CD4-positive, alpha-beta T cell (primary cell): ENCODE results near the gene PRDM16. TPM values are rescaled to one million over a fixed set of nuclear protein-coding genes. Genes with fewer than 3 reads are reported as not detected.

ENCODE experiments used
- ATAC-seq: fragments of 200-7000 bp; cut with Tn5 transposase; one replicate; pipeline ENCODE4 v1.10.0; 2022; ENCODE audit warnings: mild to moderate bottlenecking; ENCODE audit not compliant: poor library complexity
- CTCF ChIA-PET: fragments of 350-600 bp; sonication (Branson Sonifier 250); formaldehyde crosslinking; loops from one replicate; lab custom pipeline; 2021; ENCODE audit warnings: antibody characterized with exemption, inconsistent platforms; lab: Charles Lee
- POLR2A ChIA-PET: fragments of 350-600 bp; sonication (Branson Sonifier 250); formaldehyde crosslinking; loops from one replicate; lab custom pipeline; 2021; ENCODE audit warnings: antibody characterized with exemption, inconsistent platforms; lab: Charles Lee
- DNase-seq, 14 experiments: peaks; one replicate each; pipeline ENCODE4 v3.0.0-alpha.2; 2013 to 2020; ENCODE audit warnings: mixed read lengths in 2 of 14
- H3K27ac ChIP-seq, 2 donors: one replicate each; pipeline versions ENCODE4 v1.5.1 to v1.7.0; 2013; ENCODE audit warnings: low read length in 2 of 2, low read depth in 1 of 2, mild to moderate bottlenecking in 1 of 2
- H3K27me3 ChIP-seq, 2 experiments: 1 replicate in 1 of 2; 2 replicates in 1 of 2; pipeline versions ENCODE4 v1.6.1 to v1.7.0; 2013; ENCODE audit warnings: low read length in 2 of 2, control low read depth in 1 of 2, mild to moderate bottlenecking in 1 of 2, moderate library complexity in 1 of 2; ENCODE audit not compliant: insufficient read depth in 2 of 2, control insufficient read depth in 1 of 2
- H3K36me3 ChIP-seq: one replicate; pipeline ENCODE4 v1.6.1; 2013; ENCODE audit warnings: low read length, control low read depth; ENCODE audit not compliant: insufficient read depth
- H3K4me1 ChIP-seq: one replicate; pipeline ENCODE4 v1.6.1; 2013; ENCODE audit warnings: low read length, control low read depth; ENCODE audit not compliant: insufficient read depth
- H3K4me3 ChIP-seq: one replicate; pipeline ENCODE4 v1.5.1; 2013; ENCODE audit warnings: mild to moderate bottlenecking, low read length, moderate library complexity
- H3K9me3 ChIP-seq, 2 experiments: 1 replicate in 1 of 2; 2 replicates in 1 of 2; pipeline versions ENCODE4 v1.6.1 to v1.7.0; 2013; ENCODE audit warnings: low read length in 2 of 2, mild to moderate bottlenecking in 2 of 2, control low read depth in 1 of 2, moderate library complexity in 1 of 2; ENCODE audit not compliant: control insufficient read depth in 1 of 2, insufficient read depth in 1 of 2
- H3K27ac Mint-ChIP-seq: one replicate; pipeline ENCODE4 v1.8.0; 2020; ENCODE audit warnings: mixed read lengths
- H3K27me3 Mint-ChIP-seq: one replicate; pipeline ENCODE4 v1.8.0; 2021; ENCODE audit warnings: mixed read lengths
- H3K36me3 Mint-ChIP-seq: one replicate; pipeline ENCODE4 v1.8.0; 2021; ENCODE audit warnings: low read depth, mixed read lengths
- H3K4me1 Mint-ChIP-seq: one replicate; pipeline ENCODE4 v1.8.0; 2021; ENCODE audit warnings: low read depth, mixed read lengths
- H3K4me3 Mint-ChIP-seq: one replicate; pipeline ENCODE4 v1.8.0; 2020; ENCODE audit warnings: mild to moderate bottlenecking, mixed read lengths
- H3K9me3 Mint-ChIP-seq: one replicate; pipeline ENCODE4 v1.8.0; 2020; ENCODE audit warnings: mixed read lengths
- CTCF ChIP-seq: fragments of 200-600 bp; IDR thresholded peaks from one replicate; pipeline ENCODE4 v1.8.0; 2022; ENCODE audit warnings: antibody characterized with exemption, mild to moderate bottlenecking
- intact Hi-C, 2 experiments: fragments of 100-400 bp; cut with DNase I in 1 of 2; cut with micrococcal nuclease in 1 of 2; formaldehyde crosslinking; loops; one replicate each; pipeline versions ENCODE4 v1.15.1 to v1.9.0; 2023 to 2025; cut with DNase I, micrococcal nuclease
- total RNA-seq, 174 experiments: library from RNA in 2 of 174; stranded (reverse) in 2 of 174; gene quantifications; one replicate each; pipeline ENCODE4 v1.2.3 and lab custom pipeline; 2021 to 2026

PRDM16 gene
- total RNA-seq, 2 experiments from 2014 or later: not detected

- H3K27ac ChIP-seq: no peak overlapping the region
- peaks cover 0 to 11% of the 10 kb centered on the region in 2 experiments for H3K9me3 ChIP-seq
- Mint-ChIP-seq H3K4me3 (no peak overlapping the region), H3K27me3 (peaks cover 34% of the 10 kb centered on the region), H3K4me1 (no peaks in the 10 kb centered on the region), H3K9me3 (no peaks in the 10 kb centered on the region), H3K27ac (no peak overlapping the region), H3K36me3 (no peaks in the 10 kb centered on the region)
- intact Hi-C loops: no loop called here
- no peaks in the 10 kb centered on the region for H3K36me3 ChIP-seq
- no peak for ATAC-seq
- CTCF ChIA-PET: no interaction called here
- peaks cover 5 to 13% of the 10 kb centered on the region in 2 experiments for H3K27me3 ChIP-seq
- POLR2A ChIA-PET: no interaction called here
- TF ChIP-seq CTCF: no peak
- H3K4me1 ChIP-seq: no peaks in the 10 kb centered on the region
- H3K4me3 ChIP-seq: no peak overlapping the region
- DNase-seq: no peak
These were observed 117.5 kb downstream of the PRDM16 start for GRCh38 chr1:3186526-3186921.

GRCh38 chr1:3187415-3188149 lies 118.6 kb downstream of the PRDM16 start:
- Histone ChIP-seq H3K4me1 (no peaks in the 10 kb centered on the region), H3K27me3 (peaks cover 5 to 13% of the 10 kb centered on the region in 2 experiments), H3K4me3 (no peak overlapping the region), H3K27ac (no peak overlapping the region), H3K36me3 (no peaks in the 10 kb centered on the region), H3K9me3 (peaks cover 0 to 2% of the 10 kb centered on the region in 2 experiments)
- H3K36me3 Mint-ChIP-seq: no peaks in the 10 kb centered on the region
- DNase-seq (no peak), ATAC-seq (no peak)
- H3K27me3 Mint-ChIP-seq: peaks cover 34% of the 10 kb centered on the region
- ChIA-PET POLR2A (no interaction called here), CTCF (no interaction called here)
- no peaks in the 10 kb centered on the region for H3K4me1 Mint-ChIP-seq
- intact Hi-C loops: no loop called here
- H3K4me3 Mint-ChIP-seq: no peak overlapping the region
- no peak overlapping the region for H3K27ac Mint-ChIP-seq
- no peak for TF ChIP-seq CTCF
- no peaks in the 10 kb centered on the region for H3K9me3 Mint-ChIP-seq

- H3K36me3 Mint-ChIP-seq: no peaks in the 10 kb centered on the region
- ChIA-PET CTCF (no interaction called here), POLR2A (no interaction called here)
- intact Hi-C loops: no loop called here
- H3K9me3 ChIP-seq: no peaks in the 10 kb centered on the region
- peaks cover 5 to 13% of the 10 kb centered on the region in 2 experiments for H3K27me3 ChIP-seq
- no peaks in the 10 kb centered on the region for H3K4me1 Mint-ChIP-seq
- no peak overlapping the region for H3K4me3 ChIP-seq
- peaks cover 34% of the 10 kb centered on the region for H3K27me3 Mint-ChIP-seq
- H3K9me3 Mint-ChIP-seq: no peaks in the 10 kb centered on the region
- H3K27ac Mint-ChIP-seq: no peak overlapping the region
- ATAC-seq (no peak), DNase-seq (no peak)
- no peak overlapping the region for H3K27ac ChIP-seq
- no peaks in the 10 kb centered on the region for H3K4me1 ChIP-seq
- H3K36me3 ChIP-seq: no peaks in the 10 kb centered on the region
- TF ChIP-seq CTCF: no peak
- H3K4me3 Mint-ChIP-seq: no peak overlapping the region
These were observed 119.4 kb downstream of the PRDM16 start for GRCh38 chr1:3188150-3188971.
